Mesenchymal stem cell (in vitro differentiated cells and primary cell): ENCODE measurements around the gene C12orf57. TPM values are rescaled to one million over a fixed set of nuclear protein-coding genes. Genes with fewer than 3 reads are reported as not detected.

Experiments used
- DNase-seq: peaks from one replicate; pipeline ENCODE4 v3.0.0-alpha.2; 2013
- H2AFZ ChIP-seq: one replicate; pipeline ENCODE4 v1.6.1; 2013; ENCODE audit warnings: low read depth, mild to moderate bottlenecking, control low read depth, inconsistent platforms, low read length, moderate library complexity
- H2AK5ac ChIP-seq: 2 replicates; pipeline ENCODE4 v1.6.1; 2013; ENCODE audit warnings: low read length, moderate library complexity, mild to moderate bottlenecking, inconsistent platforms; ENCODE audit not compliant: severe bottlenecking
- H2BK120ac ChIP-seq: one replicate; pipeline ENCODE4 v1.6.1; 2013; ENCODE audit warnings: low read depth, mild to moderate bottlenecking, inconsistent platforms, low read length, moderate library complexity
- H2BK12ac ChIP-seq, 2 experiments: one replicate each; pipeline ENCODE4 v1.6.1; 2013; ENCODE audit warnings: inconsistent platforms in 2 of 2, low read length in 2 of 2, mild to moderate bottlenecking in 2 of 2, moderate library complexity in 2 of 2, control low read depth in 1 of 2
- H2BK15ac ChIP-seq: one replicate; pipeline ENCODE4 v1.6.1; 2013; ENCODE audit warnings: mild to moderate bottlenecking, low read depth, inconsistent platforms; ENCODE audit not compliant: poor library complexity, severe bottlenecking
- H2BK5ac ChIP-seq: 2 replicates; pipeline ENCODE4 v1.6.1; 2013; ENCODE audit warnings: low read depth, mild to moderate bottlenecking, low read length, control low read depth, inconsistent platforms; ENCODE audit not compliant: poor library complexity, severe bottlenecking
- H3K14ac ChIP-seq, 2 experiments: one replicate each; pipeline ENCODE4 v1.6.1; 2013; ENCODE audit warnings: inconsistent platforms in 2 of 2, low read length in 2 of 2, control low read depth in 1 of 2, mild to moderate bottlenecking in 1 of 2, moderate library complexity in 1 of 2
- H3K18ac ChIP-seq, 2 experiments: one replicate each; pipeline ENCODE4 v1.6.1; 2013; ENCODE audit warnings: inconsistent platforms in 2 of 2, low read length in 2 of 2, control low read depth in 1 of 2, low read depth in 1 of 2, mild to moderate bottlenecking in 1 of 2
- H3K23ac ChIP-seq, 2 experiments: one replicate each; pipeline ENCODE4 v1.6.1; 2013; ENCODE audit warnings: inconsistent platforms in 2 of 2, low read length in 2 of 2, mild to moderate bottlenecking in 2 of 2, moderate library complexity in 2 of 2, control low read depth in 1 of 2
- H3K27ac ChIP-seq: 2 replicates; pipeline ENCODE4 v1.5.1; 2013; ENCODE audit warnings: mild to moderate bottlenecking, moderate library complexity, low read length, control low read depth, inconsistent platforms; ENCODE audit not compliant: poor library complexity, severe bottlenecking
- H3K27me3 ChIP-seq, 2 experiments: 2 replicates each; pipeline versions ENCODE4 v1.6.1 to v1.7.0; 2013; ENCODE audit warnings: low read length in 2 of 2, mild to moderate bottlenecking in 2 of 2, moderate library complexity in 2 of 2, control low read depth in 1 of 2, inconsistent platforms in 1 of 2; ENCODE audit not compliant: control insufficient read depth in 1 of 2, insufficient read depth in 1 of 2
- H3K36me3 ChIP-seq, 2 experiments: 2 replicates each; pipeline versions ENCODE4 v1.6.1 to v1.7.0; 2013; ENCODE audit warnings: low read length in 2 of 2, control low read depth in 1 of 2, inconsistent platforms in 1 of 2, low read depth in 1 of 2, mild to moderate bottlenecking in 1 of 2; ENCODE audit not compliant: insufficient read depth in 2 of 2, control insufficient read depth in 1 of 2
- H3K4ac ChIP-seq, 2 experiments: one replicate each; pipeline ENCODE4 v1.6.1; 2013; ENCODE audit warnings: inconsistent platforms in 2 of 2, low read length in 2 of 2, mild to moderate bottlenecking in 2 of 2, moderate library complexity in 2 of 2, control low read depth in 1 of 2, low read depth in 1 of 2
- H3K4me1 ChIP-seq: 2 replicates; pipeline ENCODE4 v1.6.1; 2013; ENCODE audit warnings: low read depth, low read length, control low read depth; ENCODE audit not compliant: control insufficient read depth, insufficient read depth
- H3K4me2 ChIP-seq: 2 replicates; pipeline ENCODE4 v1.6.1; 2013; ENCODE audit warnings: low read length, mild to moderate bottlenecking, inconsistent platforms; ENCODE audit not compliant: poor library complexity, severe bottlenecking
- H3K4me3 ChIP-seq, 2 experiments: 2 replicates each; pipeline versions ENCODE4 v1.5.1 to v1.7.0; 2013; ENCODE audit warnings: low read length in 2 of 2, mild to moderate bottlenecking in 2 of 2, control low read depth in 1 of 2, low read depth in 1 of 2; ENCODE audit not compliant: insufficient read depth in 1 of 2
- H3K79me1 ChIP-seq: replicated peaks from 2 replicates; pipeline ENCODE4 v1.6.1; 2013; ENCODE audit warnings: mild to moderate bottlenecking, control low read depth, low read length, inconsistent platforms; ENCODE audit not compliant: poor library complexity, severe bottlenecking
- H3K9ac ChIP-seq: 2 replicates; pipeline ENCODE4 v1.7.0; 2013; ENCODE audit warnings: mild to moderate bottlenecking, low read length, moderate library complexity
- H3K9me3 ChIP-seq: 2 replicates; pipeline ENCODE4 v1.7.0; 2013; ENCODE audit warnings: mild to moderate bottlenecking, low read length; ENCODE audit not compliant: control insufficient read depth
- H4K8ac ChIP-seq: one replicate; pipeline ENCODE4 v1.6.1; 2013; ENCODE audit warnings: inconsistent platforms, mild to moderate bottlenecking, low read length, moderate library complexity
- H4K91ac ChIP-seq: one replicate; pipeline ENCODE4 v1.6.1; 2013; ENCODE audit warnings: mild to moderate bottlenecking, low read length, inconsistent platforms
- WGBS: methylation state at CpG from one replicate; pipeline ENCODE4 v1.1.7; 2013; ENCODE audit warnings: mixed read lengths; 5-methylcytosine and 5-hydroxymethylcytosine counted together
- polyA plus RNA-seq, 2 experiments: library from polyadenylated mRNA; stranded (reverse); fragments of 200-250 nt; gene quantifications; one replicate each; pipeline ENCODE4 v1.2.3, GENCODE V29; 2013

Gene C12orf57
- polyA plus RNA-seq (2013, experiment 1 of 2): 186 TPM
- 188 TPM for polyA plus RNA-seq (2013, experiment 2 of 2)

- Histone ChIP-seq H3K23ac (peak within 1 kb of the TSS in 1 of 2 experiments; percentile 35), H4K91ac (peak within 1 kb of the TSS; percentile 40), H2AFZ (peak within 1 kb of the TSS; percentile 36), H2BK5ac (peak within 1 kb of the TSS; percentile 5), H3K18ac (peak within 1 kb of the TSS; percentile 44 to 68), H3K4me3 (peak within 1 kb of the TSS; percentile 58 to 82), H4K8ac (peak within 1 kb of the TSS; percentile 68), H2BK12ac (peak within 1 kb of the TSS; percentile 8 to 14), H3K79me1 (peaks cover 12% of the 10 kb centered on the region), H3K9me3 (no peaks in the 10 kb centered on the region), H3K14ac (peak within 1 kb of the TSS in 1 of 2 experiments; percentile 35), H2BK120ac (no peak within 1 kb of the TSS), H3K27me3 (no peaks in the 10 kb centered on the region), H3K4ac (peak within 1 kb of the TSS; percentile 62 to 88), H2BK15ac (peak within 1 kb of the TSS; percentile 58), H3K9ac (peak within 1 kb of the TSS; percentile 93), H3K36me3 (peaks cover 39 to 41% of the 10 kb centered on the region in 2 experiments), H3K4me2 (peak within 1 kb of the TSS; percentile 85), H3K4me1 (peaks cover 33% of the 10 kb centered on the region), H2AK5ac (peak within 1 kb of the TSS; percentile 86), H3K27ac (peak within 1 kb of the TSS; percentile 94)
- peak; percentile 96 for DNase-seq
- 1% methylated on average over 29 of the region's 31 CpGs for WGBS
Measured at GRCh38 chr12:6943722-6944380, at the start of gene C12orf57, which contains the start of gene RNU7-1. C12orf57 (plus strand) TSS chr12:6944022; CDS start chr12:6944122, 100 bp downstream. RNU7-1 (plus strand) TSS chr12:6943816.

- Histone ChIP-seq H2AK5ac (no peak overlapping the region), H3K18ac (no peak overlapping the region), H3K4ac (no peak overlapping the region), H3K79me1 (no peaks in the 10 kb centered on the region), H2BK15ac (no peak overlapping the region), H4K8ac (no peak overlapping the region), H2BK12ac (no peak overlapping the region), H3K27me3 (no peaks in the 10 kb centered on the region), H3K4me1 (peaks cover 4% of the 10 kb centered on the region), H2BK120ac (no peak overlapping the region), H3K4me2 (no peak overlapping the region), H2BK5ac (no peak overlapping the region), H3K36me3 (no peaks in the 10 kb centered on the region), H3K23ac (no peak overlapping the region), H3K27ac (no peak overlapping the region), H4K91ac (no peak overlapping the region), H3K9ac (no peak overlapping the region), H3K4me3 (no peak overlapping the region), H3K14ac (no peak overlapping the region), H2AFZ (no peak overlapping the region), H3K9me3 (no peaks in the 10 kb centered on the region)
- no CpG with 5 or more reads among the region's 3 CpGs for WGBS
- DNase-seq: no peak
Measured at GRCh38 chr12:6894321-6894720, 49.5 kb upstream of the C12orf57 start.

GRCh38 chr12:6896846-6897435 is 46.9 kb upstream of the C12orf57 start:
- H2BK12ac ChIP-seq: no peak overlapping the region
- WGBS: 83% methylated on average over 6 of the region's 6 CpGs

GRCh38 chr12:6899427-6899826 is 44.4 kb upstream of the C12orf57 start:
- WGBS: 90% methylated on average over 3 of the region's 5 CpGs
- no peak overlapping the region for H3K23ac ChIP-seq
- H4K8ac ChIP-seq: no peak overlapping the region
- no peak overlapping the region for H2AFZ ChIP-seq
- no peak overlapping the region for H2AK5ac ChIP-seq
- no peak overlapping the region for H4K91ac ChIP-seq
- H3K4me2 ChIP-seq: no peak overlapping the region
- no peak overlapping the region for H2BK12ac ChIP-seq
- no peak overlapping the region for H2BK15ac ChIP-seq
- H3K9ac ChIP-seq: no peak overlapping the region
- no peak overlapping the region for H3K4ac ChIP-seq
- H2BK5ac ChIP-seq: no peak overlapping the region
- H3K9me3 ChIP-seq: no peaks in the 10 kb centered on the region
- H3K14ac ChIP-seq: no peak overlapping the region
- no peak overlapping the region for H3K4me3 ChIP-seq
- H3K79me1 ChIP-seq: no peaks in the 10 kb centered on the region
- no peak overlapping the region for H2BK120ac ChIP-seq
- no peak for DNase-seq
- H3K18ac ChIP-seq: no peak overlapping the region
- no peaks in the 10 kb centered on the region for H3K27me3 ChIP-seq
- H3K36me3 ChIP-seq: no peaks in the 10 kb centered on the region
- H3K4me1 ChIP-seq: no peaks in the 10 kb centered on the region
- no peak overlapping the region for H3K27ac ChIP-seq

More at GRCh38 chr12:6896846-6897435, 46.9 kb upstream of the C12orf57 start:
- H3K4me1 ChIP-seq: no peaks in the 10 kb centered on the region
- H3K27ac ChIP-seq: no peak overlapping the region
- DNase-seq: no peak
- no peak overlapping the region for H4K8ac ChIP-seq
- no peak overlapping the region for H2AK5ac ChIP-seq
- H3K36me3 ChIP-seq: no peaks in the 10 kb centered on the region
- no peak overlapping the region for H3K14ac ChIP-seq
- no peaks in the 10 kb centered on the region for H3K9me3 ChIP-seq
- H2BK15ac ChIP-seq: no peak overlapping the region
- H4K91ac ChIP-seq: no peak overlapping the region
- H3K4me2 ChIP-seq: no peak overlapping the region
- no peak overlapping the region for H3K9ac ChIP-seq
- no peak overlapping the region for H3K4ac ChIP-seq
- no peak overlapping the region for H2BK120ac ChIP-seq
- no peaks in the 10 kb centered on the region for H3K79me1 ChIP-seq
- H2AFZ ChIP-seq: no peak overlapping the region
- H3K4me3 ChIP-seq: no peak overlapping the region
- H2BK5ac ChIP-seq: no peak overlapping the region
- H3K27me3 ChIP-seq: no peaks in the 10 kb centered on the region
- H3K23ac ChIP-seq: no peak overlapping the region
- H3K18ac ChIP-seq: no peak overlapping the region
